Fibroblast of mammary gland (primary cell): ENCODE measurements around the gene SLC35A2.
A peak's percentile ranks its signal among the peaks of the same experiment; 100 is the strongest.

Experiments used
- DNase-seq: peaks from one replicate; pipeline ENCODE4 v3.0.0-alpha.2; 2010; ENCODE audit warnings: low read depth
- H3K4me3 ChIP-seq: 2 replicates; pipeline ENCODE4 v1.5.1; 2011; ENCODE audit warnings: low read depth, mild to moderate bottlenecking, low read length, moderate library complexity; ENCODE audit not compliant: control insufficient read depth
- TF ChIP-seq, protein P1 (sequence below): conservative IDR thresholded peaks from 2 replicates; pipeline ENCODE4 v1.5.1; 2011; ENCODE audit warnings: low read depth, low read length, inconsistent platforms; ENCODE audit not compliant: control insufficient read depth, insufficient read depth

Gene SLC35A2

GRCh38 chrX:48897157-48897624 lies 14.3 kb downstream of the SLC35A2 start:
- TF ChIP-seq, protein P1, sequence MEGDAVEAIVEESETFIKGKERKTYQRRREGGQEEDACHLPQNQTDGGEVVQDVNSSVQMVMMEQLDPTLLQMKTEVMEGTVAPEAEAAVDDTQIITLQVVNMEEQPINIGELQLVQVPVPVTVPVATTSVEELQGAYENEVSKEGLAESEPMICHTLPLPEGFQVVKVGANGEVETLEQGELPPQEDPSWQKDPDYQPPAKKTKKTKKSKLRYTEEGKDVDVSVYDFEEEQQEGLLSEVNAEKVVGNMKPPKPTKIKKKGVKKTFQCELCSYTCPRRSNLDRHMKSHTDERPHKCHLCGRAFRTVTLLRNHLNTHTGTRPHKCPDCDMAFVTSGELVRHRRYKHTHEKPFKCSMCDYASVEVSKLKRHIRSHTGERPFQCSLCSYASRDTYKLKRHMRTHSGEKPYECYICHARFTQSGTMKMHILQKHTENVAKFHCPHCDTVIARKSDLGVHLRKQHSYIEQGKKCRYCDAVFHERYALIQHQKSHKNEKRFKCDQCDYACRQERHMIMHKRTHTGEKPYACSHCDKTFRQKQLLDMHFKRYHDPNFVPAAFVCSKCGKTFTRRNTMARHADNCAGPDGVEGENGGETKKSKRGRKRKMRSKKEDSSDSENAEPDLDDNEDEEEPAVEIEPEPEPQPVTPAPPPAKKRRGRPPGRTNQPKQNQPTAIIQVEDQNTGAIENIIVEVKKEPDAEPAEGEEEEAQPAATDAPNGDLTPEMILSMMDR: no peak
- DNase-seq: peak; percentile 62
- peak overlapping the region; percentile 80 for H3K4me3 ChIP-seq

- peak; percentile 34 for DNase-seq
- H3K4me3 ChIP-seq: peak overlapping the region; percentile 80
- TF ChIP-seq, protein P1: no peak
Observed at GRCh38 chrX:48896611-48897011, 14.8 kb downstream of the SLC35A2 start.

DNA sequence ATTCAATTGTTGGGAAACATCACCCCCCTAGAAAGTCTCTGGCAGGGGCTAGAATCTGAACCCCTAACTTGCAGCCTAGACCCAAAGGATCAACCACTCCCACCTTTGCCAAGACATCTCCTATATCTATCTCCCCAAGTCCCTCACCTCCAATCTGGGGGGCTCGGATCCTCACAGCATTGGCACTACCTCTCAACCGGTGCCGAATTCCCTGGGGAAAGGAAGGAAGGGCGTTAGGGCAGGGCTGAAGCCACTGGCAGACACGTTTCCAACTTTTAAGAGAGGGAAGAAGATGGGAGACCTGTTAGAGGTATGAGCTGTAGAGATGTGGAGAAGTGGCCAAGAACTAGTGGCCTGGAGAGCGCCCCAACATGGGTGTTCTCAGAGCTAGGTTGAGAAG lies 16.6 kb downstream of the SLC35A2 start:
- no peak overlapping the region for H3K4me3 ChIP-seq
- TF ChIP-seq, protein P1: no peak
- DNase-seq: no peak

GRCh38 chrX:48893556-48894348 lies 17.7 kb downstream of the SLC35A2 start:
- TF ChIP-seq, protein P1: no peak
- no peak overlapping the region for H3K4me3 ChIP-seq
- no peak for DNase-seq

GRCh38 chrX:48892896-48893295 lies 18.6 kb downstream of the SLC35A2 start:
- no peak overlapping the region for H3K4me3 ChIP-seq
- TF ChIP-seq, protein P1: no peak
- DNase-seq: no peak

DNA sequence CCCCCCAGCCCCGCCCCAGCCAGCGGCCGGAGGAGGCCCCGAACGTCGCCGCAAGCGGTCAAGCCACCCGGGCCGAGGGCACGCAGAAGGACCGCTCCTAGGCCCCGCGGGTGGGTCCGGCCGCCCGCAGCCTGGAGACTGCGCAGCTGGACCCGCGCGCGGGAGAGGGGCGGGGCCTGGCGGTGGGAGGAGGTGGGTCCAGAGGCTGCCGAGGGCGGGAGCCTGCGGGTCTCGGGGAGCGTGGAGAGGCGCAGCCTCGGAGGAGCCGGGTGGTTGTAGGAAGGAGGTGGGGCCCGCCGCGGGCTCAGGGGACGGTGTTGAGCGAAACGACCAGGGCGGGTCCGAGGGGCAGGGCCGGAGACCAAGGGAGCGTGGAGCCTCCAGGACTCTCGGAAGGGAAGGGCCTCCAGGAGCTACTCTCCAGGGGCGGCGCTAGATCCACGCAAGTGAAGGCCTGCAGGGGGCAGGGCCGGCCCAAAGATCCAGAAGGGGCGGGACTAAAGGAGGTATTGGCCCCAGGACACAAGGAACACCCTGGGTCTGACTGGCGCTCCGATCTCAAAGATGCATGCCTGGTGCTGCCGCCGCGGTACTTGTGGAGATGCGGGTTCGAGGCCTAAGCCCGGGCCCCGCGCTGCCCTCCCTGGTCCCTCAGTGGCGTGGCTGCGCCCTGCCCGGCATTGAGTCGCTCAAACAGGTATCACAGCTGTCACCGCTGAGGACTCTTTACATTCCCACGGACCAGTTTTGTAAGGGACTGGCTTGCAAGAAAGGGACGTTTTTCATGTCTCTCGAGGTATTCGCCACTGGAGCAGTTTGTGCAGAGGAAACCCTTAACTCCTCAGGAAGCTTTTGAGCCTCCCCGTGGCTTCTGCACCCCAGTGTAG lies 19.8 kb downstream of the SLC35A2 start:
- TF ChIP-seq, protein P1: peak; percentile 33
- peak; percentile 78 for DNase-seq

More for the DNA sequence above, 19.8 kb downstream of the SLC35A2 start:
- H3K4me3 ChIP-seq: peak overlapping the region; percentile 40
